Caco-2 (cell line): Measurements from ENCODE around the gene GNB2. TPM values are rescaled to one million over a fixed set of nuclear protein-coding genes. Genes with fewer than 3 reads are reported as not detected.
"Not testable (repeated sequence)": the region's sequence is repeated elsewhere in the genome, so short reads cannot be mapped to it uniquely, and the experiment has no call there.

Experiments used
- BruUV-seq: library from RNA; stranded (reverse); fragments of 400-500 nt; replicated peaks from 2 replicates; lab custom pipeline; 2021; lab: Mats Ljungman, UMichigan
- CTCF ChIA-PET: fragments of 300-600 bp; sonication (Branson Sonifier 250); formaldehyde crosslinking; loops from one replicate; lab custom pipeline; 2022; ENCODE audit warnings: antibody characterized with exemption; lab: Charles Lee
- POLR2A ChIA-PET: fragments of 300-600 bp; sonication (Branson Sonifier 250); formaldehyde crosslinking; loops from one replicate; lab custom pipeline; 2022; ENCODE audit warnings: antibody characterized with exemption; lab: Charles Lee
- DNase-seq, 2 experiments: peaks; one replicate each; pipeline versions ENCODE4 v3.0.0 to v3.0.0-alpha.2; 2020 to 2022
- H3K27me3 ChIP-seq: replicated peaks from 2 replicates; pipeline ENCODE4 v1.6.0; 2011; ENCODE audit warnings: low read length; ENCODE audit not compliant: control insufficient read depth, insufficient read depth
- H3K36me3 ChIP-seq: 2 replicates; pipeline ENCODE4 v1.5.1; 2011; ENCODE audit warnings: low read length; ENCODE audit not compliant: control insufficient read depth, insufficient read depth
- H3K4me1 ChIP-seq: fragments of 250-450 bp; sonication (Bioruptor Pico); 2 replicates; pipeline ENCODE4 v1.5.1; 2020; ENCODE audit warnings: mild to moderate bottlenecking
- H3K4me3 ChIP-seq: 2 replicates; pipeline ENCODE4 v1.5.1; 2011; ENCODE audit warnings: low read depth, mild to moderate bottlenecking, control low read depth, low read length
- H3K9me3 ChIP-seq: fragments of 250-450 bp; sonication (Bioruptor Pico); 2 replicates; pipeline ENCODE4 v1.5.1; 2020; ENCODE audit warnings: mild to moderate bottlenecking, moderate library complexity
- H3K27ac Mint-ChIP-seq: one replicate; pipeline ENCODE4 v1.8.0; 2022; ENCODE audit warnings: mixed read lengths; ENCODE audit not compliant: unreplicated experiment
- H3K27me3 Mint-ChIP-seq: one replicate; pipeline ENCODE4 v1.8.0; 2022; ENCODE audit warnings: mixed read lengths; ENCODE audit not compliant: insufficient read depth, unreplicated experiment
- H3K36me3 Mint-ChIP-seq: one replicate; pipeline ENCODE4 v1.8.0; 2022; ENCODE audit warnings: mild to moderate bottlenecking, mixed read lengths; ENCODE audit not compliant: insufficient read depth, unreplicated experiment
- H3K4me1 Mint-ChIP-seq: one replicate; pipeline ENCODE4 v1.8.0; 2022; ENCODE audit warnings: low read depth, mixed read lengths; ENCODE audit not compliant: unreplicated experiment
- H3K4me3 Mint-ChIP-seq: one replicate; pipeline ENCODE4 v1.8.0; 2022; ENCODE audit warnings: mild to moderate bottlenecking, moderate library complexity, mixed read lengths; ENCODE audit not compliant: unreplicated experiment
- H3K9me3 Mint-ChIP-seq: one replicate; pipeline ENCODE4 v1.8.0; 2022; ENCODE audit warnings: mixed read lengths; ENCODE audit not compliant: unreplicated experiment
- CTCF ChIP-seq, 2 experiments: fragments of 200-600 bp in 1 of 2; IDR thresholded peaks; 1 replicate in 1 of 2; 2 replicates in 1 of 2; pipeline versions ENCODE4 v1.5.1 to v1.8.0; 2011 to 2022; ENCODE audit warnings: antibody characterized with exemption in 1 of 2, control low read depth in 1 of 2, inconsistent platforms in 1 of 2, low read depth in 1 of 2, low read length in 1 of 2, mild to moderate bottlenecking in 1 of 2, moderate library complexity in 1 of 2; ENCODE audit not compliant: insufficient read depth in 1 of 2, severe bottlenecking in 1 of 2, unreplicated experiment in 1 of 2
- intact Hi-C: fragments of 100-400 bp; cut with micrococcal nuclease; formaldehyde crosslinking; loops from one replicate; pipeline ENCODE4 v1.10.0; 2022; ENCODE audit not compliant: unreplicated experiment
- total RNA-seq: library from RNA; stranded (reverse); gene quantifications from 2 replicates; pipeline ENCODE4 v1.2.3, GENCODE V29; 2022

The GNB2 gene
- total RNA-seq, 1 experiment from 2014 or later: 200 TPM

GRCh38 chr7:100699018-100699417, 25.5 kb downstream of the GNB2 start:
- no TSS peak for BruUV-seq
- intact Hi-C loops: no loop called here
- Mint-ChIP-seq H3K4me1 (no peaks in the 10 kb centered on the region), H3K9me3 (no peaks in the 10 kb centered on the region), H3K27me3 (no peaks in the 10 kb centered on the region), H3K36me3 (no peaks in the 10 kb centered on the region), H3K27ac (no peak overlapping the region), H3K4me3 (no peak overlapping the region)
- no peak for TF ChIP-seq CTCF (IDR thresholded peaks at IDR 0.05; ENCODE audit: insufficient read depth in 1 of 2, low read depth in 1 of 2, low read length in 1 of 2, severe bottlenecking in 1 of 2, unreplicated experiment in 1 of 2)
- Histone ChIP-seq H3K4me3 (no peak overlapping the region), H3K36me3 (no peaks in the 10 kb centered on the region), H3K4me1 (peaks cover 7% of the 10 kb centered on the region), H3K9me3 (no peaks in the 10 kb centered on the region), H3K27me3 (no peaks in the 10 kb centered on the region)
- ChIA-PET POLR2A (interaction anchor here (0.7 kb wide), 1 partner anchor 161 kb away, joined by 3 read pairs; no protein-coding TSS in a partner anchor), CTCF (no interaction called here)
- no peak for DNase-seq

GRCh38 chr7:100701089-100701488, 27.5 kb downstream of the GNB2 start:
- H3K36me3 ChIP-seq, BruUV-seq, POLR2A ChIA-PET, H3K9me3 ChIP-seq, DNase-seq, H3K27me3 ChIP-seq, H3K4me1 Mint-ChIP-seq, H3K4me1 ChIP-seq, H3K27ac Mint-ChIP-seq, H3K27me3 Mint-ChIP-seq, H3K4me3 Mint-ChIP-seq, CTCF ChIA-PET, H3K36me3 Mint-ChIP-seq, H3K9me3 Mint-ChIP-seq, intact Hi-C loops, H3K4me3 ChIP-seq: not testable (repeated sequence)

GRCh38 chr7:100705320-100705752, 31.8 kb downstream of the GNB2 start:
- H3K4me1 ChIP-seq: peaks cover 7% of the 10 kb centered on the region
- Mint-ChIP-seq H3K4me1 (peaks cover 6% of the 10 kb centered on the region), H3K4me3 (peak overlapping the region; percentile 98), H3K27ac (peak overlapping the region; percentile 97), H3K27me3 (no peaks in the 10 kb centered on the region), H3K9me3 (no peaks in the 10 kb centered on the region), H3K36me3 (peaks cover 11% of the 10 kb centered on the region)
- TSS peak; percentile 97 for BruUV-seq
- CTCF ChIA-PET: interaction anchor here (0.5 to 2.5 kb wide), 39 partner anchors 9 to 277 kb away, joined by 3 to 155 read pairs (median 6); partner anchors contain the start of genes EPHB4, EPO, FBXO24 and GIGYF1
- POLR2A ChIA-PET: interaction anchor here (0.5 to 2.0 kb wide), 26 partner anchors 10 to 277 kb away, joined by 3 to 35 read pairs (median 6); partner anchors contain the start of genes AGFG2, EPHB4, EPO and FBXO24
- H3K36me3 ChIP-seq: 0 out of 2 replicates have a peak, but pooled peaks cover 1% of the 10 kb centered on the region
- no peaks in the 10 kb centered on the region for H3K27me3 ChIP-seq
- H3K9me3 ChIP-seq: no peaks in the 10 kb centered on the region
- peak; percentile 81 to 90 for DNase-seq
- intact Hi-C loops: loop anchor here (1.0 kb wide), 4 partner anchors 15 to 147 kb away; partner anchors contain the start of genes EPO and SLC12A9
- H3K4me3 ChIP-seq: peak overlapping the region; percentile 81
- peak; percentile 95 to 98 for TF ChIP-seq CTCF (IDR thresholded peaks at IDR 0.05; ENCODE audit: insufficient read depth in 1 of 2, low read depth in 1 of 2, low read length in 1 of 2, severe bottlenecking in 1 of 2, unreplicated experiment in 1 of 2)
